HG02678 (cell line): ENCODE results near the gene METTL16.

Experiments
- ATAC-seq: cut with Tn5 transposase; IDR thresholded peaks from one replicate; pipeline ENCODE4 v1.9.1; 2021; ENCODE audit warnings: mild to moderate bottlenecking, moderate library complexity; ENCODE audit not compliant: unreplicated experiment

The METTL16 gene

DNA sequence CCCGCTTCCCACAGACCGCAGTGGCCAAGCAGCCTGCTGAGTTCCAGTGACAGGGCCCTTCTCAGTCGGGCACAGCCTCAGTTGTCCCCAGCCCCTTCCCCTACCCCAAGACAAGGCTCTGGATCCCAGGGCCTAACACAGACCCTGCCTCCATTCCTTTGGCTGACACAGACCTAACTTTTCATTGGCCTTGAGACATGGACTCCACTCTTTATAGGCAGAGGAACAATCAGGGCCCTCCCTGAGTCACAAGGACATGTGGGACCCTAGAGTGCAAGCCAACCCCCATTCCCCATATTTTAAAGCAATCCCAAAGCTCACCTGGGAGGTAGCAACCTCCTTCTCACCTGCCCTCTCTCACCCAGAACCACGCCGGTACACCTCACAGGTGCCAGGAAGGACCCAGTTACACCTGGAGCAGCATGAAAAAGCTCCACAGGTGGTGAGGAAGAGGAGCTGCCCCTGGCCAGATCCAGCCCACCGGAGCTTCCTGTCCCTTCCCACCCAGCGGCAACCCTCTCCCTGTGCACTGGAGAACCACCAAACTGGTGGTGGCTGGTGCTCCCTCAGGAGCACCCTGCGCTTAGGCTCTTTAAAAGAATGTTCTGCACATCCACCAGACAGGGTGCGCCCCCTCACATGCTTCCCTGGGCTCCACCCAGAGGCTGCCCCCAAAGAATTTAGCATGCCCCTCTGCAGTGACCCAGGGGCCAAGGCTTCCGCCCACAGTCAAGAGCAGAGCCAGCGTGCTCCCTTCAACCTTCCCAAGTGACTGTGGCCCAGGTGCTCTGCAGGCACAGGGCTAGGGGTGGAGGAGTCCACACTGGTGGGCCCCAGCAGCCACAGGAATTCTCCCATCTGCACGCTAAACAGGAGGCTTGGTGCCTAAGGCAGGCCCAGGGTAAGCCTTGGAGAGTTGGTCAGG is 114.2 kb downstream of the METTL16 start:
- no peak for ATAC-seq

DNA sequence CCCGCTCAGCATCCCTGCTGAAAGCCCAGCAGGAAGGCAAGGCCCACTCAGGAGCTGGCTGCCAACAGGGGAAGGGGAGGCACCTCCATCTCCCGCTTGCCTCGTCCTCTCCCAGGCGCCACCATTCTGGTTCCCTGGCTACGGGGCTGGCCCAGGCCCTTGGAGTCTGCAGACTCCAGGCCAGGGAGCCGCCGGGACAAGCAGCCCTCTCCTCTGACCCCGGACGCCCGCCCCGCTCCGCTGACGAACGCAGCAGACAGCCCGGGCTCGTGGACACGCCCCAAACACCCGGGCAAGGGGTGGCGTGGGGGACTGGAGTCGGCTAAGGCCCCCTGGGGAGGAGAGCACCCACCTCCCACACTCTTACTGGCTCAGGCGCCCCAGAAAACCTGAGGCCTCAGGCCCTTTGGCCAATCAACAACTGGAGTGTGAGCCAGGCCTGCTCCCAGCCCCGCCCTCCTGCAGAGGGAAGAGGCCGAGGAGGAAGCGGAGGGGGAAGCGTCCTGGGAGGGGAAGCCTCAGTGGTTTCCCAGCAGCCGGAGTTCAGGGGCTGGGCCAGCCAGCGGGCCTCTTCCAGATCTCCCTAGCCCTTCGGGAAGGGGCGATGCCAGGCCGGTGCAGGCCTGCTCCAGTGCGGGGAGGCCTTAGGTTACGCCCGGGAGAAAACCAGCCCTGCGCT is 115.0 kb downstream of the METTL16 start:
- ATAC-seq = no peak

DNA sequence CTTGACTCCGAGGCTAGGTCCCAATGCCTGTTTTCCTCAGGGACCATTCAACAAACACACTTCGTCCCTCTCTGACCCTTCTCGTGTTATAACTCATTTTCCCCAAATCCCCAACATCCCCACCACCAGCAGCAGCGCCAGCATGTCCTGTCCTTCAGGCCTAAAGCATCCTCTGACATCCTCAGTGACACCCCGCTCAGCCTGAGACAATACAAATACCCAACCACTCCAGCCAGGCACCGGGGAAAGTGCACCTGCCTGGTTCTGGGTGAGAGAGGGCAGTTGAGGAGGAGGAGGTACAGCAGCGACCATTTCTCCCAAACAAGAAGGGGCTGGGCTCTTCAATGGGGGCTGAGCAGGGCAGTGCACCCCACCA is 115.5 kb downstream of the METTL16 start:
- no peak for ATAC-seq

DNA sequence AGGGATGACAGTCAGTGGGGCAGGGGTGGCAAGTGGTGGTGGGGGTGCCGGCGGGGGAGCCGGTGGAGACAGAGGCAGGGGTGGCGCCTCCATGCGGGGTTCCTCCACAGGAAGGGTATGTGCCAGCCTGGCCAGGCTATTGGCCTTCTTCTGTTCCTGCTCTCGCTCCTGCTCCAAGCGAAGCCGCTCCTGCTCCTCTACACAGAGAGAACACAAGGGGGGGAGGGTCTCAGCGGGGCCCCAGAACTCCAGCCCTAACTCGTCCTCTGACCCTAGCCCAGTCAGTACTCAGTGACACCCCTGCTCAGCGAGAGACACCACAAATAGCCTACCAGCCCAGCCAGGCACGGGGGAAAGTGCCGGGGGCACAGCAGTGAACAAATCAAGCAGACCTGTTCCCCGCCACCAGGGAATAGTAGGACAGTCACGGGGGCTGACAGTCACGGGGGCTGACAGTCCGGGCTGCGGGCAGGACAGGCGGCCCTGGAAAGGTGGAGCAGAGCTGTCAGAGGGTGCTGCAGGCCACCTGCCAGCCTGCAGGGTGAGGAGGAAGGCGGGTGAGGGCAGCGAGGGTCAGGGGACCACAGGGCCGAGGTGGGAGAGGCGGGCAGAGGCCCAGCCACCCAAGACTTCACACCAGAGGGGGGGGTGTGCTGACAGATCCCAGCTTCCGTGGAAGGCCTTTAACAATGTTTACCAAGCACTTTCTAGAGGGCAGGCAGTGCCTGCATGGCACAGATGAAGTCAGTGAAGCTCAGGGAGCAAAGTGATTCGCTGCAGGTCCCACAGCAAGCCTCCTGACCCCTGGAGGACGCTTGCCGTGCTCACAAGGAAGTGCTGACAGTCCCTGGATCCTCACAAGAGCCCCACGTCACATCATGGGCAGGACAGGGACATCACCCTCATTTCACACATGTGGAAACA is 116.2 kb downstream of the METTL16 start:
- ATAC-seq = no peak

DNA sequence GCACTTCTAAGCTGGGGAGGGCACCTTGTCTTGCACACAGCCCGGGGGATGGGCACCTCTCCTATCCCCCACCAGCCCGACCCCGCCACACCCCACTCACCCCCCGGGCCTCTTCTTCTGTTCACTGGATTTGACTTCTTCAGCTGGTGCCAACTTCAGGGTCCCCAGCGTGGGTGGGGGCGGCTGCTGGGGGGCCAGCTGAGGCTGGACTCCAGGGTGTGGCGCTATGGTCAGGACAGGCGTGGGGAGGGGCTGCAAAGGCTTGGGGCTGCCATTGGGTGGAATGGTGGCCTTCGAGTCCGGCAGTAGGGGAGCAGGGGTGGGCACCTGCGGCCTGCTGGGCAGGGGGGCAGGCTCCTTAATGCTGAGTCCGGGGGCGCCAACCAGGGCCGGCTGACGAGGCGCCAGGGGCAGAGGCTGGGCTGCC is 116.9 kb downstream of the METTL16 start:
- no peak for ATAC-seq

DNA sequence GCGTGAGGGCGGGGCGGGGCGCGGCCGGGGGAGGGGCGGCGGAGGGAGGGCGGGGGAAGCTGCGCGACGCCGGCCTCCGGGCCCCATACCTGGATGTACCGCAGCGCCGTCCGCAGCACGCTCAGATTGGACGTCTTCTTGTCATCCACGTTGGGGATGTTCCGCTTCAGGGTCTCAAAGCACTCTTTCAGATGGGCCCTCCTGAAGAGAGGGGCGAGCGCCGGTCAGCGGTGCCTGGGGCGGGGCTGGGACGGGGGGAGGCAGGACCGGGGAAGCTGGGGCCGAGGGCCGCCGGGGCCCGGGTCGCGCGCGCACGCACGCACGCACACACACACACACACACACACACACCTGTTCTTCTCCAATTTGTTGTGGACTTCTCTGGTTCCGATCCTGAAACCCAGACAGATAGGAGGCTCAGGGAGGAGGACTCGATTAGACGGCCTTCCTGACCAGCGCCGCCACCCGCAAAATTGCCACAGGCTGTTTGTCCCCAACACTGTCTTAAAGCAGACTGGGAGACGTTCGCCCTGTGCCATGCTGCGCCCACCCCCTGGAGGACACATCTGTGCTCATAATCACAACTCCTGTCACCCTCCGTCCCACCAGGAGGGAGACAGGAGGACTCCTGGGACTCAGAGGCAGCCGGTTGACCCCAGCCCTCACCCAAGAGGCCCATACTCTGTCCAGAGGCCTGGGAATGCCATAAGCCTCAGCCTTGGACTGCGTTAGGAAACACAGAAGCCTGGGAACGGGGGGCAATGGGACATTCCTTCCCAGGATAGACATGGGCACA is 117.5 kb downstream of the METTL16 start:
- no peak for ATAC-seq

DNA sequence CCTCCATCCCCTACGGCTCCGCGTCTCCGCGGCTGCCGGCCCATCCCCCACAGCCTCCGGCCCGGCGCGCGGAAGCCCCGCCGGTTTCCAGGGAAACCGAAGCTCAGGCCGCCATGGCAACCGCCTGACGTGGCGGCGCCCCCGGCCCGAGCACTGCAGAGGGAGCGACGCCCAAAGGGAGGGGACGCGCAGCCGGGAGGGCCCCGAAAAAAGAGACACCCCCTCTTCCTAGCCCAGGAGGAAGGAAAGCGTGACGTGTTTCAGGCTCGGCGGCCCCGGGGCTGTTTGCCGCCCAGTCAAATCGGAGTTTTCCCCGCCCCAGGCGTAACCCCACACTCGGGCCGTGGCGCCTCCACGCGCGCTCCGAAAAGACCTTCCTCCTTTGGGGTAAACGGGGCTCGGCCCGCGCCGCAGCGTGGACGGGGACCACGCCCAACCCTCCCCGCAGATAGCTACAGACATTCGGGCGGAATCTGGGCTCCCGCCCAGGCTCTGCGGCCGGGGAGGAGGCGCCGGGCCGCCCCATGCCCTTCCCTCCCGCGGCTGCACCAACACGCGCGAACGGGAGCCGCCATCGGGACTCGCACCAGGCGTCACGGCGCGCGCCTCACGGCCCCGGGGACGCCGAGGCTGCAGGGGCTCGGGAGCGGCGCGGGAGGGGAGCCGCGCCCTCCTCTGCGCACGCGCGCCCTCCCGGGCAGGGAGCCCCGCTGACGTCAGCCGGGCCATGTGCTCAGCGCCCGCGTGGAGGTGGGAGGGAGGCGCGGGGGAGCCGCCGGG is 118.3 kb downstream of the METTL16 start:
- peak; percentile 36 for ATAC-seq

DNA sequence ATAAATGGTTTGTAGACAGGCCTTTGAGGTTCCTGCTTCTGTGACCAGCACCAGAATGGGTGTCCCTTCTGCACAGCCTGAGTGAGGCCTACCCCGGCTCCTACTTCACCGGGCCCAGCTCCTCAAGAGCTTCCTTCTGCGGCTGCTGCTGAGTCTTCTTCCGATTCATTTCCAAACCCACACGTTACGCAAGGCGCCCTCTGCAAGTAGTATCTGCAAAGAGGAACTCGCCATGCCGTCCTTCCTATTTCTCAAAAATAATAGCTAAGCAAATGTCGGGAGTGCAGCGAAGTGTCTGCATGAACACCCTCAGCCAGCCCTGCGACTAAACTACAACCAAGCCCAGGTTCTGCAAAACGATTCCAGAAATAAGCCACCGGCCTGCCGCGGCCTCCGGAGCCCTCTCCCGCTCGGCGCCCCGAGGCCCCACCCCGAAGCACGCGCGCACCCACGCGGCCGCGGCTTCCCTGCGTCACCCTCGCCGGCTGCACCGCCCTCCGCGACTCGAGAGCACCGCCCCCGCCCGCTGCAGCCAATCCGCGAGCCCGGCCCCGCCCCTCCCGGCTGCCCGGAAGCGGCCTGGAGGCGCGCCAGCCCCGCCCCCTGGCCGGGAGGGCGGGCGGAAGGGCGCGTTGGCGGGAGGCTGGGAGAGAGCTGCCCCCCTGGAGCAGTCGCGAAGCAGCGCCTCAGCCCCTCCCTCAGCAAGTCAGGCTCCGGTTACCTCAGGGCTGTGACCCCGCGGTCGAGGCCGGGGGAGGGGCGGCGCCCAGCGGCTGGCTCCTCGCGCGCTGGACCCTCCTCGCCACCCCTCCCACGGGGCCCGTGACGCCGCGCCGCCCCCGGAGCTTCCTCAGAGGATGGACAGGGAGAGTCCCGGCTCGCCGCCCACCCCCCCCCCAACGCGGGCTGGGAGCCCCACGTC is 119.2 kb downstream of the METTL16 start:
- ATAC-seq = peak; percentile 63

DNA sequence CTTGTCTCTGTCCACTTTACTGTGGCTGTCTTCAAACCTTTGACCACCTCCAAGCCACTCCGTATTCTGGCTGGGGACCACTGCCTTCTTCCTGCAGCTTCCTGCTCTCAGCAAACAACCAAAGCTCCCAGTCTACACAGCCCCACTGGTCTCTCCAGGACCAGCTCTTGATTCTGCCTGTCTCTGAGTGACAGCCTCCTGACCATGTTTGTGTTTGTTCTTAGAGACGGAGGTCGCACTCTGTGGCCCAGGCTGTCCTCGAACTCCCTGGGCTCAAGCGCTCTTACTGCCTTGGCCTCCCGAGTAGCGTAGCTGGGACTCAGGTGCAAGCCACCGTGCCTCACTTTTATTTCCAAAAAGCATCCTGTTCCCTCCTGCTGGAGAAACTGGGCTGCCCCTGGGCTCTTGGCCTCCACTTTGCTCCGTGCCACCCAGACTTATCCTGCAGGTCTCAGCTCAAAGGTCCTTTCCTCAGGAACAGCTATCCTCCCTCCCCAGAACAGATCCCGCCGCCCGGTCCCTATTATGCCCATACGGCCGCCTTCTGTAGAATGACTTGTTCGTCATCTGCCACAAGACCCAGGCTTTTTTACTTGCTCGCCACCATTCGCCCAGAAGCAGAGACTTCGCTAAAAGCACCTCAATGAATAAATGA is 120.0 kb downstream of the METTL16 start:
- ATAC-seq = no peak

DNA sequence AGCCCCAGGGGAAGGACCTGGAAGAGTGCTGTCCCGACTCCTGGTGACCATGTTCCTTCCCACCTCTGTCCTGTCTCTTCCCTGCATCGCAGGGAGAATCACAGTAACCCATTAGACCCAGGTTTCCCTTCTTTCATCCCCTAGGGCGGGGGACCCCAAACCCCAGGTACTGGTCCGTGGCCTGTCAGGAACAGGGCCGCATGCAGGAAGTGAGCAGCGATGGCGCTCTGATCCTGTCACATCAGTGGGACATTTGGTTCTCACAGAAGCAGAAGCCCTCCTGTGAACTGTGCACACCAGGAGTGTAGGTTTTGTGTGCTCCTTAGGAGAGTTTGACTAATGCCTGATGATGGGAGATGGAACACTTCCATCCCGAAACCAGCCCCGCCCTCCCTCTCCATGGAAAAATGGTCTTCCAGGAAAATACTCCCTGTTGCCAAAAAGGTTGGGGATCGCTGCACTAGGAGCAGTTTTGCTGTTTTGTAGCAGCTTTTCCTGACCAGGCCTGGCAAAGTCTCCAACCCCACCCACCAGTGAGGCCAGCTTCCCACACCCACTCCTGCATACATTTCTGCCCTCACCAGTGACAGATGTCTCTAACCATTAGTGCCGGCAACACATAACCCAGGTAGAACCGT is 121.4 kb downstream of the METTL16 start:
- no peak for ATAC-seq

DNA sequence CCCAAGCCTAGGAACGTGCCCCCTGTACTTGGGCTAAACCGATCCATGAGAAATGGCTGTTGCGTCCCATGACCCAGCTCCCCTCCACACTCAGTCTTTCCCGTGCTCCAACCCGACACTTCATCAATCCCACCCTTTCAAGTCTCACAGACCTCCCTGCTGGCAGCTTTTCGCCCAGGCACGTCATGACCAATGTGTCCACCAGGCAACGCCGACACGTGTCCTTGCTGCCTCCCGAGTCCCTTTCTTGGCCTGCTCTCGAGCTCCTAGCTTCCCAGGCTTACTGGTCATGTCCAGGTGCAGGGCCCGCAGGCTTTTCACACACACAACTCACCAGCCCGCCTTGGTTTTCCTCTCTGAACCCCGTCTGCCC is 123.0 kb downstream of the METTL16 start:
- no peak for ATAC-seq

DNA sequence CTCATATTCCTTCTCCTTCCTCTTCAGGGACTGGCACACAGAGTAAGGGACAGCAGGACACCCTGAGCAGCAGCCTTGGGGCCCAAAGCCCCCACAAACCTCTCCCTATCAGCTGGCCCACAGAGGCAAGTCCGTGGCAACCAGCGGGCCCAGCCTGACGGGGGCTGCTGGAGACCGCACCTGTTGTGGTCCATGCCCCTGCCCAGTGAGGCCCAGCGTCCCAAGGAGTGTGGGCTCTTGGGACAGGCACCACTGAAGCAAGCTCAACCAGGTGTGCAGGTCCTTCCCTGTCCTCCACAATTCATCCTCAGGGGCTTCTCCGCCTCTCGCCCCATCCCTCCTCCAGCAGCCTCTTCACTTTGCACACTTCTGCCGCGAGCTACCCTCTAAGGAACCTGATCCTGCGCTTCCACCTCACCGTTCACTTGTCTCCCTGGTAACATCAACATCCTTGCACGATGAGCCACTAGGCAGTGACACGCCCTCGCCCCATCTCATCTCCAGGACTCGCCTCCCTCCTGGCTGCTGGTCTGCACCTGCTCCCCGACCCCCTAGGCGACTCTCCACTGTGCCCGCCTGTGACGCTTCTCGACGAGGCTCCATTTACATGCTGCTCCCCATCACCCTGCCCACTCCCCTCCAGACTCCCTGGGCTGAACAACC is 123.5 kb downstream of the METTL16 start:
- no peak for ATAC-seq

DNA sequence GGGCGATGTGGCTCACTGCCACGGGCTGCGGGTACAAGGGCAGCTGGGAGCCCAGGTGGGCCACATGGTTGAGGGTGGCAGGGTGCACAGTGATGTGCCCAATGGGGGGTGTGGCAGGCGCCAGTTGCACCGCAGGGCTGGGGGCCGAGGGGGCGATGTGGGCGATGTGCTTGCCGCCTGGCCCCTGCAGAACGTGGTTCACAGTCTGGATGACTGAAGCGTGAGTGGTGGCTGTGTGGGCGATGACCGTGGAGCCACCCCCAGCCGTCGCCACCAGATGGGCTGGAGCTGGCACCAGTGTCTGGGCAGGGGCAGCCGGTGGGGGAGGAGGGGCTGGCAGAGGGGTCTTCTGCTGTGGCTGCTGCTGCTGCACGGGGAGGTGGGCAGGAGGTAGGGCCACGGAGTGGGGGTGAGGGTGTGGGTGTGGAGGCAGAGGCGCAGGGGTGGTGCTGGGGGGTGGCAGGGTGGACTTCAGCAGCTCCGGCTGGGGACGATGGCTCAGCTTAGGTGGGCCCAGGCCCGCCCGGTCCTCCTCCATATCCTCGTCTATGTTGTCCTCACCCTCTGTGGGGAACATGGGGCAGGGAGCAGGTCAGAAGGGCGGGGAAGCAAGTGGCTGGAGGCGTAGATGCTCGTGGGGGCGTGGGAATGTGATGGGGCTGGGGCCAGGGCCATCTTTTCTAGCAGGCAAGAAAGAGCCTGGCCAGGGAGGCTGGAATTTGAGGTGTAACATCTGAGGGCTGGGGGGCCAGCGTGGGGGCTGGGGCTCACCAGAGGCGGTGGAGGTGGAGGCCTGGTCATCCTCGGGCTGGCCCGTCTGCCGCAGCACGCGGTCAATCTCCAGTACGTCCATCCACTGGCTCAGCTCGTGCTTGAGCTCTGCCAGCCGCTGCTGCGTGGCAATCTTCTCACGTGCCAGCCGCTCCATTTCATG is 124.3 kb downstream of the METTL16 start:
- no peak for ATAC-seq

DNA sequence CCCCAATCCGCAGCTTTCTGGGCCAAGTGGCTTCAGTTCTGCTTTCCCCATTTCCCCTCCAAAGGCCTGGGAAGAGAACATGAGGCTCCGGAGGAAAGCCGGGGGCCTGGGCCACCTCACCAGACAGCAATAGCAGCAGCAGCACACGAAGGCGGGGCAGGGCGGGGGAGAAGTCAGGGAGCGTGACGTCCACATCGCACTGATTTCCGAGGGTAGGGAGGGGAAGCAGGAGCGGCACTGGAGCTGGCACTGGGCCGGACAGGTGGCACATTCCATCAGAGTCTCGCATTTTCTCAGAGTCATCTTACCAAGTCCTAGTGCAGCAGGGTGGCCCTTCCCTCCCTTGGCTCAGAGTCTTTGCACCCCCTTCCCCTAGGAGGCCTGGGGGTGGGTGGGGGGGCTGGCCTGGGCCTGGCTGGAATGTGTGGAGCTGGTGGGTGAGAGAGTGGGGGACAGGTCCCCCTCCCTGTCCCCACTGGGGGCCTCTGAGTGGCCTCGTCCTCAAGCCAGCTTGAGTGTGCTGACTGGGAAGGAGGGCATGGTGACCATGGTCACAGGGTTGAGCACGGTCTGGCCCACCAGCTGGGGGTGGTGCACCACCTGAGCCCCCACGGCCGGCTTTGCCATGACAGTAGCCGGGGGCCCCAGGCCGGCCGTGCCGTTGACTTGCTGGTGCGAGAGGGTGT is 125.1 kb downstream of the METTL16 start:
- ATAC-seq = no peak
